ENCODE data around the gene PPP3R1.

PPP3R1 gene

GRCh38 chr2:68152681-68153347 is 99.5 kb downstream of the PPP3R1 start:
- Histone ChIP-seq H3K36me3 (ENCODE audit: control insufficient read depth, insufficient read depth, low read length) (no peaks in the 10 kb centered on the region), H3K4me1 (ENCODE audit: control insufficient read depth, insufficient read depth, low read length, poor library complexity, severe bottlenecking) (peaks cover 16% of the 10 kb centered on the region)
- 80% methylated on average over 1 of the region's 3 CpGs; no CpG with 5 or more reads in 1 of the 2 experiments for WGBS, 2 experiments (ENCODE audit: insufficient coverage in 2 of 2)

GRCh38 chr2:68151037-68151436 is 101.3 kb downstream of the PPP3R1 start:
- no peaks in the 10 kb centered on the region for H3K9me3 ChIP-seq (ENCODE audit: control insufficient read depth, low read length)
- peak overlapping the region; percentile 39 for H3K27ac ChIP-seq (ENCODE audit: low read depth, low read length, severe bottlenecking)
- peaks cover 11% of the 10 kb centered on the region for H3K4me1 ChIP-seq (ENCODE audit: control insufficient read depth, insufficient read depth, low read length, poor library complexity, severe bottlenecking)
- H3K4me3 ChIP-seq (ENCODE audit: extremely low read depth, insufficient read depth, low read length, poor library complexity, severe bottlenecking): no peak overlapping the region
- H3K36me3 ChIP-seq (ENCODE audit: control insufficient read depth, insufficient read depth, low read length): no peaks in the 10 kb centered on the region

More at GRCh38 chr2:68152681-68153347, 99.5 kb downstream of the PPP3R1 start:
- Histone ChIP-seq H3K4me3 (ENCODE audit: extremely low read depth, insufficient read depth, low read length, poor library complexity, severe bottlenecking) (no peak overlapping the region), H3K27ac (ENCODE audit: low read depth, low read length, severe bottlenecking) (no peak overlapping the region), H3K9me3 (ENCODE audit: control insufficient read depth, low read length) (no peaks in the 10 kb centered on the region)

GRCh38 chr2:68141875-68142274 is 110.5 kb downstream of the PPP3R1 start:
- Histone ChIP-seq H3K9me3 (ENCODE audit: control insufficient read depth, low read length) (no peaks in the 10 kb centered on the region), H3K27ac (ENCODE audit: low read depth, low read length, severe bottlenecking) (no peak overlapping the region), H3K36me3 (ENCODE audit: control insufficient read depth, insufficient read depth, low read length) (peaks cover 45% of the 10 kb centered on the region), H3K4me1 (ENCODE audit: control insufficient read depth, insufficient read depth, low read length, poor library complexity, severe bottlenecking) (no peaks in the 10 kb centered on the region), H3K4me3 (ENCODE audit: extremely low read depth, insufficient read depth, low read length, poor library complexity, severe bottlenecking) (no peak overlapping the region)
- no CpG with 5 or more reads among the region's 2 CpGs for WGBS, 2 experiments (ENCODE audit: insufficient coverage in 2 of 2)

GRCh38 chr2:68135448-68136320 is 116.6 kb downstream of the PPP3R1 start:
- WGBS, 2 experiments (ENCODE audit: insufficient coverage in 2 of 2): 81 to 83% methylated on average over 3 to 4 of the region's 7 CpGs
- peaks cover 5% of the 10 kb centered on the region for H3K4me1 ChIP-seq (ENCODE audit: control insufficient read depth, insufficient read depth, low read length, poor library complexity, severe bottlenecking)
- H3K4me3 ChIP-seq (ENCODE audit: extremely low read depth, insufficient read depth, low read length, poor library complexity, severe bottlenecking): no peak overlapping the region
- H3K27ac ChIP-seq (ENCODE audit: low read depth, low read length, severe bottlenecking): no peak overlapping the region
- H3K36me3 ChIP-seq (ENCODE audit: control insufficient read depth, insufficient read depth, low read length): peaks cover 27% of the 10 kb centered on the region
- no peaks in the 10 kb centered on the region for H3K9me3 ChIP-seq (ENCODE audit: control insufficient read depth, low read length)

- 100% methylated on average over 3 of the region's 6 CpGs; no CpG with 5 or more reads in 1 of the 2 experiments for WGBS, 2 experiments (ENCODE audit: insufficient coverage in 2 of 2)
- H3K9me3 ChIP-seq (ENCODE audit: control insufficient read depth, low read length): no peaks in the 10 kb centered on the region
- H3K36me3 ChIP-seq (ENCODE audit: control insufficient read depth, insufficient read depth, low read length): peaks cover 18% of the 10 kb centered on the region
- H3K4me3 ChIP-seq (ENCODE audit: extremely low read depth, insufficient read depth, low read length, poor library complexity, severe bottlenecking): no peak overlapping the region
- H3K27ac ChIP-seq (ENCODE audit: low read depth, low read length, severe bottlenecking): no peak overlapping the region
- H3K4me1 ChIP-seq (ENCODE audit: control insufficient read depth, insufficient read depth, low read length, poor library complexity, severe bottlenecking): peaks cover 5% of the 10 kb centered on the region
These were observed 117.8 kb downstream of the PPP3R1 start for GRCh38 chr2:68134554-68134953.

GRCh38 chr2:68134120-68134519 is 118.2 kb downstream of the PPP3R1 start:
- peaks cover 16% of the 10 kb centered on the region for H3K36me3 ChIP-seq (ENCODE audit: control insufficient read depth, insufficient read depth, low read length)
- peaks cover 5% of the 10 kb centered on the region for H3K4me1 ChIP-seq (ENCODE audit: control insufficient read depth, insufficient read depth, low read length, poor library complexity, severe bottlenecking)
- no peaks in the 10 kb centered on the region for H3K9me3 ChIP-seq (ENCODE audit: control insufficient read depth, low read length)
- no peak overlapping the region for H3K27ac ChIP-seq (ENCODE audit: low read depth, low read length, severe bottlenecking)
- no peak overlapping the region for H3K4me3 ChIP-seq (ENCODE audit: extremely low read depth, insufficient read depth, low read length, poor library complexity, severe bottlenecking)
- WGBS, 2 experiments (ENCODE audit: insufficient coverage in 2 of 2): no CpG with 5 or more reads among the region's 1 CpG

Measured in mesodermal cell (in vitro differentiated cells).